Omental fat pad (tissue), 4 donors: ENCODE results near the gene PLPPR5. TPM values are rescaled to one million over a fixed set of nuclear protein-coding genes. Genes with fewer than 3 reads are reported as not detected.

Experiments
- ATAC-seq: fragments of 150-250 bp; one replicate; pipeline ENCODE4 v1.9.1; 2016; ENCODE audit warnings: mild to moderate bottlenecking, moderate library complexity; ENCODE audit not compliant: low FRiP score
- DNase-seq: peaks from one replicate; pipeline ENCODE4 v3.0.0-alpha.2; 2019; ENCODE audit warnings: low spot score
- CTCF ChIP-seq, 3 donors: fragments of 450-650 bp; IDR thresholded peaks; one replicate each; pipeline ENCODE4 v1.5.1; 2016 to 2017; ENCODE audit warnings: antibody characterized with exemption in 3 of 3, mild to moderate bottlenecking in 3 of 3, moderate library complexity in 2 of 3
- total RNA-seq, 4 donors: library from RNA; depleted of rRNA; stranded (reverse); fragments of >200 nt; gene quantifications; one replicate each; pipeline ENCODE4 v1.1.0, GENCODE V29; 2016

PLPPR5 gene
- total RNA-seq, 4 donors from 2014 or later = not detected

- DNase-seq = no peak
- no peak for ATAC-seq
- TF ChIP-seq CTCF (IDR thresholded peaks at IDR 0.05) = no peak
These were observed 55.5 kb downstream of the PLPPR5 start for GRCh38 chr1:98949166-98949565.

GRCh38 chr1:98947071-98947470, 57.6 kb downstream of the PLPPR5 start:
- TF ChIP-seq CTCF (IDR thresholded peaks at IDR 0.05) = no peak
- ATAC-seq = no peak
- DNase-seq = no peak

GRCh38 chr1:98940722-98941079, 64.0 kb downstream of the PLPPR5 start:
- ATAC-seq = no peak
- TF ChIP-seq CTCF (IDR thresholded peaks at IDR 0.05) = no peak
- no peak for DNase-seq

GRCh38 chr1:98940069-98940721, 64.5 kb downstream of the PLPPR5 start:
- ATAC-seq (no peak), DNase-seq (no peak)
- TF ChIP-seq CTCF (IDR thresholded peaks at IDR 0.05) = no peak

- DNase-seq = no peak
- TF ChIP-seq CTCF (IDR thresholded peaks at IDR 0.05) = no peak
- no peak for ATAC-seq
These were observed 65.2 kb downstream of the PLPPR5 start for GRCh38 chr1:98939471-98939870.

- ATAC-seq = no peak
- TF ChIP-seq CTCF (IDR thresholded peaks at IDR 0.05) = no peak
These were observed 67.3 kb downstream of the PLPPR5 start for GRCh38 chr1:98937347-98937746.

GRCh38 chr1:98932184-98932583, 72.5 kb downstream of the PLPPR5 start:
- TF ChIP-seq CTCF (IDR thresholded peaks at IDR 0.05) = no peak
- DNase-seq = no peak
- no peak for ATAC-seq

More at GRCh38 chr1:98937347-98937746, 67.3 kb downstream of the PLPPR5 start:
- no peak for DNase-seq
